ENCODE data around the gene STOX1.
"Not testable (repeated sequence)": the region's sequence is repeated elsewhere in the genome, so short reads cannot be mapped to it uniquely, and the experiment has no call there.

Gene STOX1

GRCh38 chr10:68826764-68827591 lies at the start of gene STOX1:
TSS of gene STOX1 (plus strand) at chr10:68827531. CDS start at chr10:68827624, 93 bp downstream.
- DNase-seq, result no peak

- no peak for DNase-seq
Observed at GRCh38 chr10:68781613-68782574, 45.4 kb upstream of the STOX1 start.

- no peak for DNase-seq
Observed at GRCh38 chr10:68784476-68784875, 42.9 kb upstream of the STOX1 start.

- no peak for DNase-seq
Observed at GRCh38 chr10:68787813-68788212, 39.5 kb upstream of the STOX1 start.

- no peak for DNase-seq
Observed at GRCh38 chr10:68790476-68790875, 36.9 kb upstream of the STOX1 start.

- DNase-seq, result no peak
Observed at GRCh38 chr10:68792115-68792514, 35.2 kb upstream of the STOX1 start.

GRCh38 chr10:68795886-68796532 lies 31.3 kb upstream of the STOX1 start:
- no peak for DNase-seq

GRCh38 chr10:68796605-68797004 lies 30.7 kb upstream of the STOX1 start:
- no peak for DNase-seq

- DNase-seq, result no peak
Observed at GRCh38 chr10:68800211-68800610, 27.1 kb upstream of the STOX1 start.

GRCh38 chr10:68804692-68805091 lies 22.6 kb upstream of the STOX1 start:
- no peak for DNase-seq

GRCh38 chr10:68810830-68811229 lies 16.5 kb upstream of the STOX1 start:
- not testable (repeated sequence) for DNase-seq

GRCh38 chr10:68811314-68812009 lies 15.9 kb upstream of the STOX1 start:
- DNase-seq, result no peak

- DNase-seq, result no peak
Observed at GRCh38 chr10:68812420-68812819, 14.9 kb upstream of the STOX1 start.

GRCh38 chr10:68813559-68813958 lies 13.8 kb upstream of the STOX1 start:
- no peak for DNase-seq

- no peak for DNase-seq
Observed at GRCh38 chr10:68816796-68817412, 10.4 kb upstream of the STOX1 start.

- not testable (repeated sequence) for DNase-seq
Observed at GRCh38 chr10:68820359-68820758, 7.0 kb upstream of the STOX1 start.

GRCh38 chr10:68822626-68823025 lies 4.7 kb upstream of the STOX1 start:
- DNase-seq, result not testable (repeated sequence)

- not testable (repeated sequence) for DNase-seq
Observed at GRCh38 chr10:68827592-68827959, 245 bp downstream of the STOX1 start.

- DNase-seq, result not testable (repeated sequence)
Observed at GRCh38 chr10:68828083-68828601, 811 bp downstream of the STOX1 start.

GRCh38 chr10:68828833-68829232 lies 1.5 kb downstream of the STOX1 start:
- DNase-seq, result no peak

- DNase-seq, result no peak
Observed at GRCh38 chr10:68829521-68829920, 2.2 kb downstream of the STOX1 start.

- DNase-seq, result no peak
Observed at GRCh38 chr10:68829952-68830351, 2.6 kb downstream of the STOX1 start.

Data from SHP77 treated with DMSO at 0.1 percent for 48 hours (cell line).